Trophoblast cell (in vitro differentiated cells and primary cell): Measurements from ENCODE around the gene ACO1.

Experiments used
- DNase-seq, 2 donors: peaks; one replicate each; pipeline ENCODE4 v3.0.0-alpha.2; 2016
- H2AFZ ChIP-seq: 2 replicates; pipeline ENCODE4 v1.6.1; 2013; ENCODE audit warnings: low read length, moderate library complexity, mild to moderate bottlenecking; ENCODE audit not compliant: insufficient read depth, poor library complexity
- H2AK5ac ChIP-seq: 2 replicates; pipeline ENCODE4 v1.6.1; 2013; ENCODE audit warnings: mild to moderate bottlenecking, low read length
- H2BK120ac ChIP-seq: 2 replicates; pipeline ENCODE4 v1.6.1; 2013; ENCODE audit warnings: low read length, mild to moderate bottlenecking, moderate library complexity; ENCODE audit not compliant: insufficient read depth, poor library complexity
- H2BK12ac ChIP-seq: 2 replicates; pipeline ENCODE4 v1.6.1; 2013; ENCODE audit warnings: mild to moderate bottlenecking, low read length, moderate library complexity
- H2BK5ac ChIP-seq: 2 replicates; pipeline ENCODE4 v1.6.1; 2013; ENCODE audit warnings: low read length, low read depth, moderate library complexity, mild to moderate bottlenecking; ENCODE audit not compliant: poor library complexity
- H3K14ac ChIP-seq: 2 replicates; pipeline ENCODE4 v1.6.1; 2013; ENCODE audit warnings: mild to moderate bottlenecking, low read length
- H3K18ac ChIP-seq: 2 replicates; pipeline ENCODE4 v1.6.1; 2013; ENCODE audit warnings: mild to moderate bottlenecking, low read length
- H3K23ac ChIP-seq: 2 replicates; pipeline ENCODE4 v1.6.1; 2013; ENCODE audit warnings: low read length
- H3K27ac ChIP-seq: 2 replicates; pipeline ENCODE4 v1.5.1; 2013; ENCODE audit warnings: low read depth, mild to moderate bottlenecking, inconsistent platforms, low read length, moderate library complexity
- H3K27me3 ChIP-seq: 2 replicates; pipeline ENCODE4 v1.6.1; 2013; ENCODE audit warnings: inconsistent platforms, mild to moderate bottlenecking, low read length, moderate library complexity; ENCODE audit not compliant: insufficient read depth
- H3K36me3 ChIP-seq, 2 experiments: 1 replicate in 1 of 2; 2 replicates in 1 of 2; pipeline ENCODE4 v1.6.1; 2013; ENCODE audit warnings: low read length in 2 of 2, mild to moderate bottlenecking in 2 of 2, moderate library complexity in 1 of 2; ENCODE audit not compliant: insufficient read depth in 2 of 2, control insufficient read depth in 1 of 2
- H3K4ac ChIP-seq: 2 replicates; pipeline ENCODE4 v1.6.1; 2013; ENCODE audit warnings: low read depth, mild to moderate bottlenecking, low read length, moderate library complexity
- H3K4me1 ChIP-seq, 2 experiments: 1 replicate in 1 of 2; 2 replicates in 1 of 2; pipeline ENCODE4 v1.6.1; 2013; ENCODE audit warnings: low read length in 2 of 2, mild to moderate bottlenecking in 2 of 2, moderate library complexity in 1 of 2; ENCODE audit not compliant: insufficient read depth in 2 of 2, control insufficient read depth in 1 of 2
- H3K4me2 ChIP-seq: 2 replicates; pipeline ENCODE4 v1.6.1; 2013; ENCODE audit warnings: inconsistent platforms, mild to moderate bottlenecking, low read length, moderate library complexity
- H3K4me3 ChIP-seq: 2 replicates; pipeline ENCODE4 v1.5.1; 2013; ENCODE audit warnings: mild to moderate bottlenecking, low read depth, low read length, inconsistent platforms
- H3K79me1 ChIP-seq: one replicate; pipeline ENCODE4 v1.6.1; 2013; ENCODE audit warnings: low read length
- H3K79me2 ChIP-seq: 2 replicates; pipeline ENCODE4 v1.6.1; 2013; ENCODE audit warnings: low read length, mild to moderate bottlenecking; ENCODE audit not compliant: control insufficient read depth, insufficient read depth, poor library complexity
- H3K9ac ChIP-seq: 2 replicates; pipeline ENCODE4 v1.6.1; 2013; ENCODE audit warnings: mild to moderate bottlenecking, low read length
- H3K9me3 ChIP-seq: 2 replicates; pipeline ENCODE4 v1.6.1; 2013; ENCODE audit warnings: low read depth, mild to moderate bottlenecking, control low read depth, inconsistent platforms, low read length; ENCODE audit not compliant: insufficient read depth
- H4K12ac ChIP-seq: 2 replicates; pipeline ENCODE4 v1.6.1; 2013; ENCODE audit warnings: low read depth, mild to moderate bottlenecking, low read length, moderate library complexity
- H4K8ac ChIP-seq: 2 replicates; pipeline ENCODE4 v1.6.1; 2013; ENCODE audit warnings: low read depth, mild to moderate bottlenecking, low read length, moderate library complexity
- H4K91ac ChIP-seq: one replicate; pipeline ENCODE4 v1.6.1; 2013; ENCODE audit warnings: low read depth, mild to moderate bottlenecking, low read length, moderate library complexity
- WGBS: extraction: QIAGEN DNeasy Blood & Tissue Kit; methylation state at CpG from one replicate; pipeline ENCODE4 v1.1.7; 2013; ENCODE audit warnings: missing lambda C conversion rate; ENCODE audit not compliant: insufficient read length, insufficient coverage; ENCODE audit errors: extremely low coverage; 5-methylcytosine and 5-hydroxymethylcytosine counted together

Gene ACO1

GRCh38 chr9:32424616-32425015 lies 40.2 kb downstream of the ACO1 start:
- Histone ChIP-seq H3K9me3 (no peaks in the 10 kb centered on the region), H3K27ac (no peak overlapping the region), H4K12ac (no peak overlapping the region), H3K9ac (no peak overlapping the region), H3K18ac (no peak overlapping the region), H4K8ac (no peak overlapping the region), H3K79me1 (no peaks in the 10 kb centered on the region), H4K91ac (no peak overlapping the region), H3K27me3 (no peaks in the 10 kb centered on the region), H3K23ac (no peak overlapping the region), H3K4ac (no peak overlapping the region), H3K4me3 (no peak overlapping the region), H2BK5ac (no peak overlapping the region), H3K79me2 (no peaks in the 10 kb centered on the region), H2BK12ac (no peak overlapping the region), H3K4me2 (no peak overlapping the region), H3K4me1 (peaks cover 0 to 2% of the 10 kb centered on the region in 2 experiments), H2AK5ac (no peak overlapping the region), H3K36me3 (peaks cover 15 to 17% of the 10 kb centered on the region in 2 experiments), H2AFZ (no peak overlapping the region), H3K14ac (no peak overlapping the region), H2BK120ac (no peak overlapping the region)
- WGBS, result no CpG with 5 or more reads among the region's 6 CpGs
- DNase-seq, result no peak

- no peaks in the 10 kb centered on the region for H3K27me3 ChIP-seq
- H2BK120ac ChIP-seq, result no peak overlapping the region
- no peak for DNase-seq
- no peak overlapping the region for H3K27ac ChIP-seq
- no peak overlapping the region for H4K91ac ChIP-seq
- H3K23ac ChIP-seq, result no peak overlapping the region
- H2BK5ac ChIP-seq, result no peak overlapping the region
- no peak overlapping the region for H2BK12ac ChIP-seq
- peaks cover 0 to 4% of the 10 kb centered on the region in 2 experiments for H3K4me1 ChIP-seq
- peaks cover 10 to 12% of the 10 kb centered on the region in 2 experiments for H3K36me3 ChIP-seq
- no peak overlapping the region for H3K4me3 ChIP-seq
- no peak overlapping the region for H3K4ac ChIP-seq
- no peaks in the 10 kb centered on the region for H3K9me3 ChIP-seq
- no peak overlapping the region for H2AK5ac ChIP-seq
- H3K18ac ChIP-seq, result no peak overlapping the region
- no CpG with 5 or more reads among the region's 7 CpGs for WGBS
- no peak overlapping the region for H4K8ac ChIP-seq
- no peak overlapping the region for H3K9ac ChIP-seq
- H2AFZ ChIP-seq, result no peak overlapping the region
- H3K4me2 ChIP-seq, result no peak overlapping the region
- no peak overlapping the region for H3K14ac ChIP-seq
- no peaks in the 10 kb centered on the region for H3K79me1 ChIP-seq
- no peak overlapping the region for H4K12ac ChIP-seq
- no peaks in the 10 kb centered on the region for H3K79me2 ChIP-seq
Measured at GRCh38 chr9:32426278-32426939, 42.0 kb downstream of the ACO1 start.

GRCh38 chr9:32427111-32427873 lies 42.8 kb downstream of the ACO1 start:
- Histone ChIP-seq H4K91ac (no peak overlapping the region), H3K79me1 (no peaks in the 10 kb centered on the region), H3K27me3 (no peaks in the 10 kb centered on the region), H2BK12ac (no peak overlapping the region), H3K9me3 (no peaks in the 10 kb centered on the region), H3K79me2 (no peaks in the 10 kb centered on the region), H2AK5ac (no peak overlapping the region), H2AFZ (no peak overlapping the region), H4K8ac (no peak overlapping the region), H3K27ac (no peak overlapping the region), H3K36me3 (peaks cover 9 to 10% of the 10 kb centered on the region in 2 experiments), H3K4me2 (no peak overlapping the region), H3K4ac (no peak overlapping the region), H3K14ac (no peak overlapping the region), H3K4me1 (peaks cover 0 to 4% of the 10 kb centered on the region in 2 experiments), H2BK5ac (no peak overlapping the region), H3K9ac (no peak overlapping the region), H2BK120ac (no peak overlapping the region), H3K18ac (no peak overlapping the region), H3K4me3 (no peak overlapping the region), H4K12ac (no peak overlapping the region), H3K23ac (no peak overlapping the region)
- WGBS, result no CpG with 5 or more reads among the region's 8 CpGs
- DNase-seq, result peak; percentile 49 to 73

GRCh38 chr9:32430720-32431119 lies 46.3 kb downstream of the ACO1 start:
- H3K27me3 ChIP-seq, result no peaks in the 10 kb centered on the region
- H3K4me3 ChIP-seq, result no peak overlapping the region
- H3K36me3 ChIP-seq, result peaks cover 8% of the 10 kb centered on the region in 2 experiments
- no peak overlapping the region for H3K9ac ChIP-seq
- H3K79me1 ChIP-seq, result no peaks in the 10 kb centered on the region
- H3K4me2 ChIP-seq, result no peak overlapping the region
- no peak overlapping the region for H3K27ac ChIP-seq
- no peak overlapping the region for H4K91ac ChIP-seq
- H4K8ac ChIP-seq, result no peak overlapping the region
- no peaks in the 10 kb centered on the region for H3K9me3 ChIP-seq
- H2BK120ac ChIP-seq, result no peak overlapping the region
- no peak overlapping the region for H2AFZ ChIP-seq
- H4K12ac ChIP-seq, result no peak overlapping the region
- WGBS, result no CpG with 5 or more reads among the region's 5 CpGs
- no peak overlapping the region for H3K23ac ChIP-seq
- H2BK5ac ChIP-seq, result no peak overlapping the region
- peaks cover 0 to 3% of the 10 kb centered on the region in 2 experiments for H3K4me1 ChIP-seq
- H2AK5ac ChIP-seq, result no peak overlapping the region
- DNase-seq, result peak in 1 of 2 donors; percentile 81
- no peak overlapping the region for H3K18ac ChIP-seq
- H3K4ac ChIP-seq, result no peak overlapping the region
- no peaks in the 10 kb centered on the region for H3K79me2 ChIP-seq
- no peak overlapping the region for H3K14ac ChIP-seq
- H2BK12ac ChIP-seq, result no peak overlapping the region
